ENCODE data around the gene EXOG. TPM values are rescaled to one million over a fixed set of nuclear protein-coding genes. Genes with fewer than 3 reads are reported as not detected.
A peak's percentile ranks its signal among the peaks of the same experiment; 100 is the strongest.

The EXOG gene
- total and polyA plus RNA-seq, 2 of the 13 experiments (the other 11 are each of a cell fraction or from before 2014, with no cell fraction given) = 5.5 to 9.5 TPM

DNA sequence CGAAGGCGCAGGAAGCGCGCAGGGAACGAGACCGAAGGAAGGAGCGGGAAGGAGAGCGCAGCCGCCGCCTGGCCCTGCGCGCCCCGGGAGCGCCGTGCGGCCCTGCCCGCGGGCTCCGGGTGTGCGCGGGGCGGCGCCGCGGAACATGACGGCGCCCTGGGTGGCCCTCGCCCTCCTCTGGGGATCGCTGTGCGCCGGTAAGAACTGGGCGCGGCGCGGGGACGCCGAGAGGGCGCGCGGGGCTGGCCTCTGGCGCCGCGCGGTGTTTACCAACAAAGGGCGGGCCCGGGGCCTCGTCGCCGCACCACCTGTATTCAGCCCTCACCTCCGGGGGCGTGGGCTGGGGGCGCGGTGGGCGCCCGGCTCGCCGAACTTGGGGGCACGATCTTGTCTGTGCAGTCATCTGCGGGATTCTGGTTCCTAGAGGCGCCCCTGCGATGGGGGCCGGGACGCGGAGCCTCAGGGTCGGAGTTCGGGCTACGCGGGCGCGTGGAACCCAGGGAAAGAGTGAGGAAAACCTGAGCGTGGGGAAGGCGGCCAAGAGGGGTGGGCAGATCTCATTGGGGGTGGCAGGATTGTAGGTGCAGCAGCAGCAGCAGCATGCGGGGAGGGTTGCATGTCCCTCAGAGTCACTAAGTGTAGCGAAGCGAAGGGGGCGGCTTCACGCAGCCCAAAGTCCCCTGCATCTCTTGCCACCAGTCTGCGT lies 41.8 kb upstream of the EXOG start (continued):
- no peak for TF ChIP-seq HHEX (CRISPR knock-in tag; IDR thresholded peaks at IDR 0.05)
- TF ChIP-seq LBX2 (CRISPR knock-in tag; IDR thresholded peaks at IDR 0.05; ENCODE audit: borderline replicate concordance) = no peak
- no peak for TF ChIP-seq HOXA3 (CRISPR knock-in tag; IDR thresholded peaks at IDR 0.05)
- TF ChIP-seq, protein P1, sequence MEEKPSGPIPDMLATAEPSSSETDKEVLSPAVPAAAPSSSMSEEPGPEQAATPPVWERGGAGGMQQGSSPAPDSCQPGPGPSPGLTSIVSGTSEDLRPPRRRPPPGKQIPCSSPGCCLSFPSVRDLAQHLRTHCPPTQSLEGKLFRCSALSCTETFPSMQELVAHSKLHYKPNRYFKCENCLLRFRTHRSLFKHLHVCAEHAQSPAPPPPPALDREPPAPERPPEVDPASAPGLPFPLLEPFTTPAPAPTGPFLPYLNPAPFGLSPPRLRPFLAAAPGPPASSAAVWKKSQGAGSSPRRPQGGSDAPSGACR (CRISPR knock-in tag; IDR thresholded peaks at IDR 0.05) = peak; percentile 5; the same call in 1 of the 2 replicates
- TF ChIP-seq ZNF430 (CRISPR knock-in tag; IDR thresholded peaks at IDR 0.05) = 0 out of 2 replicates have a peak, but pooled peaks have one; percentile 19
- peak; percentile 40; the same call in 1 of the 2 replicates for TF ChIP-seq TFDP1 (CRISPR knock-in tag; IDR thresholded peaks at IDR 0.05; ENCODE audit: borderline replicate concordance)
- TF ChIP-seq ZNF792 (CRISPR knock-in tag; IDR thresholded peaks at IDR 0.05) = no peak
- no peak for TF ChIP-seq NFE2L2 (IDR thresholded peaks at IDR 0.05; ENCODE audit: low read length)
- TF ChIP-seq HIVEP1 (CRISPR knock-in tag; IDR thresholded peaks at IDR 0.05) = no peak
- no peak for TF ChIP-seq MEIS2 (CRISPR knock-in tag; IDR thresholded peaks at IDR 0.05)
- 0 out of 2 replicates have a peak, but pooled peaks have one; percentile 36 for TF ChIP-seq SSRP1 (CRISPR knock-in tag; IDR thresholded peaks at IDR 0.05)
- no peak for TF ChIP-seq ZNF143 (CRISPR knock-in tag; IDR thresholded peaks at IDR 0.05)
- no peak for TF ChIP-seq POGK (CRISPR knock-in tag; conservative IDR thresholded peaks at IDR 0.05)
- TF ChIP-seq, protein P2, sequence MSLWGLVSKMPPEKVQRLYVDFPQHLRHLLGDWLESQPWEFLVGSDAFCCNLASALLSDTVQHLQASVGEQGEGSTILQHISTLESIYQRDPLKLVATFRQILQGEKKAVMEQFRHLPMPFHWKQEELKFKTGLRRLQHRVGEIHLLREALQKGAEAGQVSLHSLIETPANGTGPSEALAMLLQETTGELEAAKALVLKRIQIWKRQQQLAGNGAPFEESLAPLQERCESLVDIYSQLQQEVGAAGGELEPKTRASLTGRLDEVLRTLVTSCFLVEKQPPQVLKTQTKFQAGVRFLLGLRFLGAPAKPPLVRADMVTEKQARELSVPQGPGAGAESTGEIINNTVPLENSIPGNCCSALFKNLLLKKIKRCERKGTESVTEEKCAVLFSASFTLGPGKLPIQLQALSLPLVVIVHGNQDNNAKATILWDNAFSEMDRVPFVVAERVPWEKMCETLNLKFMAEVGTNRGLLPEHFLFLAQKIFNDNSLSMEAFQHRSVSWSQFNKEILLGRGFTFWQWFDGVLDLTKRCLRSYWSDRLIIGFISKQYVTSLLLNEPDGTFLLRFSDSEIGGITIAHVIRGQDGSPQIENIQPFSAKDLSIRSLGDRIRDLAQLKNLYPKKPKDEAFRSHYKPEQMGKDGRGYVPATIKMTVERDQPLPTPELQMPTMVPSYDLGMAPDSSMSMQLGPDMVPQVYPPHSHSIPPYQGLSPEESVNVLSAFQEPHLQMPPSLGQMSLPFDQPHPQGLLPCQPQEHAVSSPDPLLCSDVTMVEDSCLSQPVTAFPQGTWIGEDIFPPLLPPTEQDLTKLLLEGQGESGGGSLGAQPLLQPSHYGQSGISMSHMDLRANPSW (CRISPR knock-in tag; IDR thresholded peaks at IDR 0.05; ENCODE audit: borderline replicate concordance) = no peak
- peak; percentile 18 for TF ChIP-seq HNRNPLL (IDR thresholded peaks at IDR 0.05; ENCODE audit: low read depth, low read length, poor library complexity, severe bottlenecking)
- no peak for TF ChIP-seq CENPT (CRISPR knock-in tag; IDR thresholded peaks at IDR 0.05; ENCODE audit: low read depth)
- TF ChIP-seq, protein P3, sequence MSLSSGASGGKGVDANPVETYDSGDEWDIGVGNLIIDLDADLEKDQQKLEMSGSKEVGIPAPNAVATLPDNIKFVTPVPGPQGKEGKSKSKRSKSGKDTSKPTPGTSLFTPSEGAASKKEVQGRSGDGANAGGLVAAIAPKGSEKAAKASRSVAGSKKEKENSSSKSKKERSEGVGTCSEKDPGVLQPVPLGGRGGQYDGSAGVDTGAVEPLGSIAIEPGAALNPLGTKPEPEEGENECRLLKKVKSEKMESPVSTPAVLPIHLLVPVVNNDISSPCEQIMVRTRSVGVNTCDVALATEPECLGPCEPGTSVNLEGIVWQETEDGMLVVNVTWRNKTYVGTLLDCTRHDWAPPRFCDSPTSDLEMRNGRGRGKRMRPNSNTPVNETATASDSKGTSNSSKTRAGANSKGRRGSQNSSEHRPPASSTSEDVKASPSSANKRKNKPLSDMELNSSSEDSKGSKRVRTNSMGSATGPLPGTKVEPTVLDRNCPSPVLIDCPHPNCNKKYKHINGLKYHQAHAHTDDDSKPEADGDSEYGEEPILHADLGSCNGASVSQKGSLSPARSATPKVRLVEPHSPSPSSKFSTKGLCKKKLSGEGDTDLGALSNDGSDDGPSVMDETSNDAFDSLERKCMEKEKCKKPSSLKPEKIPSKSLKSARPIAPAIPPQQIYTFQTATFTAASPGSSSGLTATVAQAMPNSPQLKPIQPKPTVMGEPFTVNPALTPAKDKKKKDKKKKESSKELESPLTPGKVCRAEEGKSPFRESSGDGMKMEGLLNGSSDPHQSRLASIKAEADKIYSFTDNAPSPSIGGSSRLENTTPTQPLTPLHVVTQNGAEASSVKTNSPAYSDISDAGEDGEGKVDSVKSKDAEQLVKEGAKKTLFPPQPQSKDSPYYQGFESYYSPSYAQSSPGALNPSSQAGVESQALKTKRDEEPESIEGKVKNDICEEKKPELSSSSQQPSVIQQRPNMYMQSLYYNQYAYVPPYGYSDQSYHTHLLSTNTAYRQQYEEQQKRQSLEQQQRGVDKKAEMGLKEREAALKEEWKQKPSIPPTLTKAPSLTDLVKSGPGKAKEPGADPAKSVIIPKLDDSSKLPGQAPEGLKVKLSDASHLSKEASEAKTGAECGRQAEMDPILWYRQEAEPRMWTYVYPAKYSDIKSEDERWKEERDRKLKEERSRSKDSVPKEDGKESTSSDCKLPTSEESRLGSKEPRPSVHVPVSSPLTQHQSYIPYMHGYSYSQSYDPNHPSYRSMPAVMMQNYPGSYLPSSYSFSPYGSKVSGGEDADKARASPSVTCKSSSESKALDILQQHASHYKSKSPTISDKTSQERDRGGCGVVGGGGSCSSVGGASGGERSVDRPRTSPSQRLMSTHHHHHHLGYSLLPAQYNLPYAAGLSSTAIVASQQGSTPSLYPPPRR (CRISPR knock-in tag; IDR thresholded peaks at IDR 0.05; ENCODE audit: borderline replicate concordance) = no peak
- 0 out of 2 replicates have a peak, but pooled peaks have one; percentile 44 for TF ChIP-seq ZNF446 (CRISPR knock-in tag; IDR thresholded peaks at IDR 0.05)
